Activated gamma-delta T cell treated with Interleukin-2 at 50 U/mL for 16 hours (primary cell): ENCODE results near the gene TNN.
A peak's percentile ranks its signal among the peaks of the same experiment; 100 is the strongest.

Experiments used
- DNase-seq: peaks from one replicate; pipeline ENCODE4 v3.0.0-alpha.2; 2020

The TNN gene

GRCh38 chr1:175114996-175115395 is 47.4 kb downstream of the TNN start:
- DNase-seq = no peak

- DNase-seq = no peak
Measured at GRCh38 chr1:175116210-175116798, 48.7 kb downstream of the TNN start.

DNA sequence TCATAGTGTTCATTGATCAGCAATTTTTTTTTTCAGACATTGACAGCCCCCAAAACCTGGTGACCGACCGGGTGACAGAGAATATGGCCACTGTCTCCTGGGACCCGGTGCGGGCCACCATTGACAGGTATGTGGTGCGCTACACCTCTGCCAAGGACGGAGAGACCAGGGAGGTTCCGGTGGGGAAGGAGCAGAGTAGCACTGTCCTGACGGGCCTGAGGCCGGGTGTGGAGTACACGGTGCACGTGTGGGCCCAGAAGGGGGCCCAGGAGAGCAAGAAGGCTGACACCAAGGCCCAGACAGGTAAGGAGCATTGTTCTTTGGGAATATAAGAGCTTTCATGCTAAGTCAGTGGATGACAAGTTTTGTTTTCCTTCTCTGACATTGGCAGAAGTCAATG is 49.3 kb downstream of the TNN start:
- no peak for DNase-seq

GRCh38 chr1:175118375-175119367 is 51.0 kb downstream of the TNN start:
- no peak for DNase-seq

- DNase-seq = no peak
Measured at GRCh38 chr1:175120511-175120910, 52.9 kb downstream of the TNN start.

- no peak for DNase-seq
Measured at GRCh38 chr1:175124861-175125260, 57.2 kb downstream of the TNN start.

DNA sequence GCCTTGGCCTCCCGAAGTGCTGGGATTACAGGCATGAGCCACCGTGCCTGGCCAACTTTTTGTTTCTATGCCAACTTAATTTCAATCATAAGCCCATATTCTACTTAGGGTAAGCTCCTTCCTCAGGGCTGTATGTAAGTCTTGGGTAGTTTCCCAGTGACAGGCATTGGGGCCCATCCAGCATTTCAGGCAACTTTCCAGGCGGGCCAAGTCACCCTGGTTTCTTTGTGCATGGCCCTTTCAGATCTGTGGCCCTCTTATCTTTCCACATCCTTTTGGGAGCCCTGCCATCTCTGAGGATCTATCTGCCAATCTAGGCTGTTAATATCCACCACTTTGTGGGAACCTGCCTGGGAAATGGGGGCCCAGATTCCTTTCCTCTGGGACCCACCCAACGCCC is 58.7 kb downstream of the TNN start:
- no peak for DNase-seq

GRCh38 chr1:175127565-175127964 is 59.9 kb downstream of the TNN start:
- no peak for DNase-seq

GRCh38 chr1:175128523-175128922 is 60.9 kb downstream of the TNN start:
- DNase-seq = no peak

- DNase-seq = no peak
Measured at GRCh38 chr1:175129182-175129581, 61.5 kb downstream of the TNN start.

GRCh38 chr1:175129644-175129996 is 62.0 kb downstream of the TNN start:
- no peak for DNase-seq

- DNase-seq = no peak
Measured at GRCh38 chr1:175129997-175130648, 62.5 kb downstream of the TNN start.

DNA sequence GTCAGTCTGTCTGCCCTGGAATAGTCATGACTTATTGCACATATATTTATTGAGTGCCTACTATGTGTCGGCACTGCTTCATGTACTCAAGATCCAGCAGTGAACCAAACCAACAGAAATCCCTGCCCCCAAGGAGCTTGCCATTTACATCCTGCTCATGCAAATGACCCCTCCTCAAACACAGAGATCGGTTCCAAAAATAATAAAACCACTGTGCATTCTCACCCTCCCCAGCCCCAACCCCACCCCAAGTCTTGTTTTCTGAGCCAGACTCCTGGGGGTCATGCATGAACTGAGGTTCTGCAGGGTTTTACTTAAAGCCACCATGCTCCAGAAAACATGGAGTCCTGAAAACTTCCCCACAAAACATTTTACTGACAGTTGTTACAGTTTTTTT is 63.0 kb downstream of the TNN start:
- no peak for DNase-seq

DNA sequence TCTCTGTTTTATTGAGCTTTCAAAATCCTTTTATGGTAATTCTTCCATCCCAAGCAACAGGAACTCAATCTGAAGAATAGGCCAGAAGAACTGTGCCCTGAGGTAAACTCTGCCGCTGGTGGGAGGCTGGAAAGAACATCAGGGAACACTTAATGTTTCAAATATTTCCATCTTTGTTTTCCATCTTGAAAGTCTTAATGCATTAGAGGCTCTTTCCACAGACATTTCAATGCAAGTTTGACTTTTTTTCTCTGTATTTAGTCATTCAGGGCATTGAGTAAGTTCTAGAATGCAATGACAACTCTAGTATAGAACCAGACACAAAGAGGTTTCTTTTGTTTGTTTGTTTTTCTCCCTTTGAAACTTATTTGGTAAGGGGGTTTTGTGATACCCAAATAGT is 63.5 kb downstream of the TNN start:
- DNase-seq = no peak

- DNase-seq = no peak
Measured at GRCh38 chr1:175132436-175132835, 64.8 kb downstream of the TNN start.

- no peak for DNase-seq
Measured at GRCh38 chr1:175133673-175134435, 66.2 kb downstream of the TNN start.

DNA sequence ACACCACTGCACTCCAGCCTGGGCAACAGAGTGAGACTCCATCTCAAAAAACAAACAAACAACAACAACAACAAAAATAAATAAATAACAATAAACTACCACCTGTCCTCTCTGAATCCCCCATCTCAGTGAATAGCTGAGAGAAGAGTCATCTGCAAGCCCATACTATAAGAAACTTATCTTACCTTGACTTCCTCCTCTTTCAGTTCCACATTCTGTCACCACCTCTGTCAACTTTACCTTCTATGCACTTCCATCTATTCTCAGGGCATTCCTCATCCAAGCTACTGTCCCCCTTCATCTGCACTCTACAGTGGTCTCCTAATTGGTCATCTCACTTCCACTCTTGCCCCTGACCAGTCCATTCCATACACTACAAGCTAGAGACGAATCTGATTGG is 66.9 kb downstream of the TNN start:
- DNase-seq = no peak

DNA sequence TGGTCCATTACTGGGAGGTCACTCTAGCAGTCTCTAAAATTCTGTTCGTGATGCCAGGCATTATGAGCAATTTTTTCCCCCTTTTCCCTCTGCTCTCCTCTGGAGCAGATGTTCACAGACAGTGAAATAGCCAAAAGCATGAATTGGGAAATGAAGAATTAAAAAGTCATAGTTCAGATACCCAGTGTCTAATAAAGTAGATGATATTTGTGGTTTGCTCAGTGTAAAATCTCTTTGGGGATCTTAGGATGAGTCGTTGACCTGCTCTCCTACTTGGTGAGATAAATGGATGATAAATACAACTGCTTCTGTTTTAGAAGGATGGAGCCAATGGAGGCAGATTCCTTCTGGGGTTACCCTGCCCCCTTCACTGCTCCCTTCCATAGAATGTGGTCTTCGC is 68.6 kb downstream of the TNN start:
- DNase-seq = no peak

DNA sequence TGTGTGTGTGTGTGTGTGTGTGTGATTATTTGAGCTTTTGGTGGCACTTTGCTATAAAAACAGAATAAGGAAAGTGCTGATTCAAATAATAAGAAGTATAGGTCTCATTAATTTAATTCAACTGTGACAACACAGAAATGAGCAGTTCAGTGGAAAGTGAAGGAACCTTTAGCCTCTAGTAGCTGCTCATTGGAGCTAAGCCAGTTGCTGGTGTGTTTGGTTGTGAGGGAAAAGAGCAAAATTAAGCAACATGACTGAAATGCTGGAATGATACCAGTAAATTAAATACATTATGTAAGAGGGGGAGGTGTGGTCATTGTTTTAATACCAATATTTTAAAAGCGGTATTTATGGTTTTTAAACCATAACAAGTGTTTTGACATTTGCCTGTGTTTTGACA is 69.7 kb downstream of the TNN start:
- DNase-seq = no peak

DNA sequence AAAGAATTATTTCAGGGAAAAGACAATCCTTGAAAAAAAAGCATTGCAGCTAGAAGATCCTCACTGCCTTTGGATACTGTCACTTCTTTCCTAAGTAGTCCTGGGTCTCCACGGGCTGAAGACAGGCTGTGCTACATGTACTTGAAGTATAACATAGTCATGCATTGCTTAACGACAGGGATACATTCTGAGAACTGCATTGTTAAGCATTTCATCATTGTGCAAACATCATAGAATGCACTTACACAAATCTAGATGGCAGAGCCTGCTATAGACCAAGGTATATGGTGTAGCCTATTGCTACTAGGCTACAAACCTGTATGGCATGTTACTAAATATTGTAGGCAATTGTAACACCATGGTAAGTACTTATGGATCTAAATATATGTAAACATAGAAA is 70.9 kb downstream of the TNN start:
- DNase-seq = no peak

- DNase-seq = no peak
Measured at GRCh38 chr1:175145899-175146528, 78.4 kb downstream of the TNN start.

DNA sequence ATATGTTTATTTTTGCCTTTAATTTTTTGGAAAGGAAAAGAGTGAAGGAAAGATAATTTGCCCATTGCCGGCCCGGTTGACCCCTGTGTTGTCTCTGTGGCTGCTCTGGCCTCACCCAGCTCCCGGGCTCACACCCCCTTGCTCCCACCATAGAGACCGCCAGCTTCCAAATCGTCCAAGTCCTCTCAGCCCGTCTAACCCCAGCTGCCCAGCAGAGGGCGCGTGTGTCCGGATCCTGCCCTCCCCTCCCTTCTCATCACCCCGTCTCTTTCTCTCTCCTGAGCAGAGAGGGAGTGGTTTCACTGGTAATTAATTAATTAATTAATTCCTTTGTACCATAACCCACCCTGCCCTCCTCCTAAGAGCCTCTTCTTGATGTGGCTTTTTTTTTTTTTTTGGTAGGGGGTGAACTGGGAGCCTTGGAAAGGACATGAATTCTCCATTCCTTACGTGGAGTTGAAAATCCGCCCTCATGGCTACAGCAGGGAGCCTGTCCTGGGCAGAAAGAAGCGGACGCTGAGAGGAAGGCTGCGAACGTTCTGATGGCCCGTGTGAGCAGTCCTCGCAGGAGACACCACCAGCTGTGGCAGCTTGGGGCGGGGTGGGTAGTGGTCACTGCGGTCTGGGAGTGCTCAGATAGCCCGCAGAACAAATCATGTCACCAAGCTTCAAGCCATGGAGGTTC is 79.0 kb downstream of the TNN start:
- peak; percentile 65 for DNase-seq
